HG03095 (cell line): ENCODE results near the gene SVBP.
A peak's percentile ranks its signal among the peaks of the same experiment; 100 is the strongest.
"Not testable (repeated sequence)": the region's sequence is repeated elsewhere in the genome, so short reads cannot be mapped to it uniquely, and the experiment has no call there.

ENCODE experiments used
- ATAC-seq: cut with Tn5 transposase; IDR thresholded peaks from one replicate; pipeline ENCODE4 v1.9.1; 2021; ENCODE audit warnings: moderate library complexity; ENCODE audit not compliant: unreplicated experiment

The SVBP gene

GRCh38 chr1:42841440-42842147 is 24.4 kb upstream of the SVBP start:
- no peak for ATAC-seq

- no peak for ATAC-seq
These were observed 23.8 kb upstream of the SVBP start for GRCh38 chr1:42841010-42841409.

DNA sequence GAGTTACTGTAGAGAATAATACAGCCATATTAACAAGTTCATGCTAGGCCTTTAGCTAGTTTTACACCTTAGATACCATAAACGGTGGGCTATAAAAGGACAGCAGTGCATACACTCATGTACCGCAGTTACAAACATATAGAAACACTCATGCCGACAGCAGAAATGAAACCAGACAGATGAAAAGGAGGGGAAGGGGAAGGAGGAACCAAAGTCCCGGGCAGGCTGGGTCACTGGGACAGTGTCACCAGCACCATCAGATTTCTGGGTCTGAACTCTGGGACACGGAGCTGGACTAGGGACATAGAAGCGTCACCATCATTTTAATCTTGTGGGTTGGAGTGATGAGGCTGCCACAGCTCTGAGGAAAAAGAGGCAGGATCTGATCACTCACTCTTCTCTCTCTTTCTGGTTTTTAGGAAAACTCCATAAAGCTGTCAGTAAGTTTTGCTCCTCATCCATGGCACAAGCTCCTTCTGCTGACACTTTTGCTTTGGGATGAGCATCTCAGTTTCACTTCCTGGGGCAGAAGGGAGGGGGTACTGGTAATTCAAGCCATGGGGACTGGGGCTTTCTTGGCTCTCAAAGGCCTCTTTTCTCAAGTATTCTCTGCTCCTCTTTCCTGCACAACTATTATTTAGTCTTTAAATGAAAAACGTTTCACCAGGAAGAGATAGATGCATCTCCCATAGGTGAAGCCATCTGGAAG is 21.4 kb upstream of the SVBP start:
- ATAC-seq: no peak

GRCh38 chr1:42837709-42838108 is 20.5 kb upstream of the SVBP start:
- no peak for ATAC-seq

DNA sequence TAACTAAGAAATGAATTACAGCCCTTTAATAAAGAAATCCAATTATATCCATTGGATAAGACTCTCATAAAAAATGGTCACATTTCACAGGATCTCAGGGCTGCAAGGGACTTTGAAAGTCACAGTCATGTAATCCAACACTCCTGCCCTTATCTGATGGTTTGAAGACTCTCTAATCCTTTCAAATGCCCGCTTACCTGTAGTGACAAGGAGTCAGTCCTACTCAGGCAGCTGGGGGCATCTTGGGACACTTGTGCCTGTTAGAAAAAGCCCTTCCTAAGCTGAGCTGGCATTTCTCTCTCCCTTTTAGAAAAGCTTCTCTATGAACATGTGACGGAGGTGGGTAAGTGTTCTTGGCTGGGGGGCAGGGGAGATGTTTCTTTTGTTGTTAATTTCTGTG is 18.2 kb upstream of the SVBP start:
- ATAC-seq: no peak

GRCh38 chr1:42834803-42835202 is 17.6 kb upstream of the SVBP start:
- ATAC-seq: no peak

DNA sequence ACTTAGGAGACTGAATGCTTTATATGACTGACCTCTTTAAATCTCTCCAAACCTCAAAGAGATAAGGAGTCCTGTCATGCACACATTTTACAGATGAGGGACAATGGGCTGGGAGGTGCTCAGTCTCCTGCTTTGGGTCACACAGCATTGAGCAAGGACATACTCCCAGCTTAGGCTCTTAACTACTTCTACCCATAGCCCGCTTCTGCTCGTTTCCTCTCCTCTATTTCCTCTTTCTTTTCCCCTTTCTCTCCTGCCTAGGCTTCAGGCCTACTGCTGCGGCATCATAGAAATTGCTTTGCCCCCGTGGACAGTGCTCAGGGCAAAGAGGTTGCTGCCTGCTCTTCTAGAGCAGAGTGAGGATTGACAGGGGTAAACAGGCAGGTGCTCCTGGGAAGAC is 16.8 kb upstream of the SVBP start:
- no peak for ATAC-seq

- no peak for ATAC-seq
These were observed 15.5 kb upstream of the SVBP start for GRCh38 chr1:42832641-42833240.

DNA sequence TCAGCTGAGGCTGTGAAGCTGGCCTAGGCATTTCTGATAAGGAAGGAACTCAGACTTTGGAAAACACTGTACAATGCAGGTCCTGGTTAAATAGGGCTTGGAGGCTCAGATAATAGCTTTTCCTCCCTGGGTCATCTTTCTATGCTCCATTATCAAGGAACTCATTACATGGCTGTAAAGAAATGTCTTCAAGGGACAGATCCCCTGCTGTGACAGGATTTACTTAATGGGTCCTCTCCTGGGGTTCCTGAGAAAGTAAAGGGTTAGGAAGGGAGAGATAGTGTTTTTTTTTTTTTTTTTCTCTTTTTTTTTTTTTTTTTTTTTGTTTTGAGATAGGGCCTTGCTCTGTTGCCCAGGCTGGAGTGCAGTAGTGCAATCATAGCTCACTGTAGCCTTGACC is 14.1 kb upstream of the SVBP start:
- ATAC-seq: no peak

GRCh38 chr1:42830631-42831030 is 13.4 kb upstream of the SVBP start:
- ATAC-seq: no peak

- ATAC-seq: no peak
These were observed 8.0 kb upstream of the SVBP start for GRCh38 chr1:42825036-42825851.

- ATAC-seq: no peak
These were observed 7.4 kb upstream of the SVBP start for GRCh38 chr1:42824481-42825035.

DNA sequence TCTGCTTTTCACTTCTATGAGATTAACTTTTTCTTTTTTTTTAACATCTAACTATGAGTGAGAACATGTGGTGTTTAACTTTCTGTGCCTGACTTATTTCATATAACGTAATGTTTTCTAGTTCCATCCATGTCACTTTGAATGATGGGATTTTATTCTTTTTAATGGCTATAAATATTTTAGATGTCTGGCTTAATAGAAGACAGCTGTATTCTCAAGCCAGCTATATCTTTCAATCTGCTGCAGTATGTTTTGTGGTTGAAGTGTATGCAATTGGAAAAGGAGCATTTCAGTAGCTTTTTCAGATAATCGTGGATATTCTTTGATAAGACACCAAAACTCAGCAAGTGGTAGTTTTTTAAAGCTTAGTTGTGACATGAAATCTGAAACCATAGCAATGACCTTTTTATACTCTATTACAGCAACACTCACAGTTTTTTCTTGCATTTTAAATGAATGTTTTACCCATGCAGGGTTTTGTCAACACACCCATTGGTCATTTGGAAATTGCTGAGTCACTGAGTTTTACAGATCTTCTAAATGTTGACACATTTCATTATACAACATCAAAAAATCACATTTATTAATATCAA is 5.7 kb upstream of the SVBP start:
- ATAC-seq: no peak

DNA sequence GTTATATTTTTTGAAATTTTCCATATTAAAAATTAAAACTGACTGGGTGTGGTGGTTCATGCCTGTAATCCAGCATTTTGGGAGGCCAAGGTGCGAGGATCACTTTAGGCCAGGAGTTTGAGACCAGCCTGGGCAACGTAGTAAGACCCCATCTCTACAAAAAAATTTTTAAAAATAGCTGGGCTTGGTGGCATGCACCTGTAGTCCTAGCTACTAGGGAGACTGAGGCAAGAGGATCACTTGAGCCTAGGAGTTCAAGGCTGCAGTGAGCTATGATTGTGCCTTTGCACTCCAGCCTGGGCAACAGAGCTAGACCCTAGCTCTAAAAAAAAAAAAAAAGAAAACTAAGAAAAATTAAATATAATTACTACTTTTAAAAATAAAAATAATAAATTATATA is 4.5 kb upstream of the SVBP start:
- ATAC-seq: no peak

DNA sequence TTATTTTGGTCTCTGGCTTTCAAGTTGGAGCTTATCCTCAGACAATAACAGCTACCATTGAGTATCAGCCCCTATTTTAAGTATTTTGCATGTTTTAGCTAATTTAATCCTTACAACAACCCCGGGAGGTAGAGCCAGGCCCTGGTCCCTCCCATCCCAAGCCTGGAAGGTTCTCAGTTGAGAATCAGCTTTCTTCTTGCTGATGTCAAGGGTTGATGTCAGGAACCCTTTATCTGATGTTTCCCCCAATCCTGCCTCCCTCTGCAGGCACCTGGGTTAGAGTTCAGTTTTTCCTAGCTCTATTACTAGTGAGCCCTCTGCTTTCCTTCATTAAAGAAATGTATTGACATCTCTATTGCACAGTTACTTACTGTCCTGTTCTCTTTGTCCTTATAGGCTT is 3.6 kb upstream of the SVBP start:
- no peak for ATAC-seq

DNA sequence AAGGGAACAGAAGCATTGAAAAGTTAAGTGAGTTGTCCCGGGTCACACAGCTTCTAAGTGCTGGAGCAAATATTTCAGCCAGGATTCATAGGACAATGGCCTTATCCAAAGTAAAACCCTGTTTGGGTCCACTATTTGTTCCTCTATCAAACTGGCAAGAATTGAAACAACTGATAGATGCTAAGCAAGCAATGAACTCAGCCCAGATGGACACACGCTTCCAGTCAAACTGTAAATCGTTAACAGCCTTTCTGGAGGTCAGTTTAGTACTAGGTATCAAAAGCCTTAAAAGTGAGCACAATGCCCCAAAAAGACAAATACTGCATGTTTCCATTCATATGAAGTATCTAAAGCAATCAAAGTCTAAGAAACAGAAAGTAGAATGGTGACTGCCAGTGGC is 779 bp upstream of the SVBP start:
- ATAC-seq: no peak

DNA sequence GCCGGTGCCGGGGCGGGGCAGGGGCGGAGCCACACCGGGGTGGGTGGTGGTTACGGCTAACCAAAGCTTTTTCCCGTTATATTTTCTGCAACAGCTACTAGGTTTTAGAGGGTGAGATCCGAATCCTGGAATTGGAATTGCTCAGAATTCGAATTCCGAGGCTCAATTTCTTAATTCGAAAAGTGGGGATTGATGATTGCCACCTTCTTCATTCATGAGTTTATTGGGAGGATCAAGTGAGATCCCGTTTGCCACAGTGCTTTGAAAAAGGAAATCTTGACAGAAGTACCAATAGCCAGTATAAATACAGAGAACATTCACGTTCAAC is 207 bp upstream of the SVBP start:
- ATAC-seq: no peak

DNA sequence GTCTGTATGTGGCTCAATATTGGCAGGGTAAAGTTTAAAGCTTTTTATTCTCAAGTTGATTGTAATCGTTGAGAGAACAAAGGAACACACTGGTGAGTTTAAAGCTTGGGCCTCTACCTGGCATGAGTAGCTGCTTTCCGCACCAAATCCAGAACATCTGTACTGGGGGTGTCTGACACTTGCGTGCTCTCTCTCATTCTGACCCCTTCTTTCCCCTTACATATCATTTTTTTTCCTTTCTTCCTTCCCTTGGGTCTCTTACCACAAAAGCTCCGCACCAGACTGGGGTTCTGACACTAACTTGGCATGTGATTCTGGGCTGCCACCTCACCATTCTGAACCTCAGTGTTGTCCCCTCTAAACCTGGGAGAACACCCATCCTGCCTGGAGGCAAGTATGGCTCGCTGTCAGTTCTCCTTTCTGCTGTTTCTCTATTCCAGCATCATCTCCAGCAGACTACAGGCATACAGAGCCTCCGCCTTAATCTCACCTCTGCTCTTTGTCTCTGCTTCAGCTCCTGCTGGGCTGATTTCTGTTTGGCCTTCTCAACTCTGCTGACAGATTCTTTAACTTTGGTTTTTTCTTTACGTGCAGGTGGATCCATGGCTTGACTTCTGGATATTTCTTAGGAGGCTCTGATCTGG is 1.1 kb downstream of the SVBP start:
- ATAC-seq: peak; percentile 11

GRCh38 chr1:42814815-42815214 is 2.4 kb downstream of the SVBP start:
- not testable (repeated sequence) for ATAC-seq

GRCh38 chr1:42807056-42807668 is 10.0 kb downstream of the SVBP start:
- ATAC-seq: no peak
